Skin epidermis (tissue), 12 donors: ENCODE measurements around the gene GABBR2.
"Not testable (repeated sequence)": the region's sequence is repeated elsewhere in the genome, so short reads cannot be mapped to it uniquely, and the experiment has no call there.

Experiments
- H3K27ac ChIP-seq, 21 experiments: fragments of 200-600 bp; sonication (generic) in 11 of 21; one replicate each; pipeline ENCODE4 v1.5.0; 2020; ENCODE audit warnings: mild to moderate bottlenecking in 3 of 21, inconsistent platforms in 2 of 21, moderate library complexity in 2 of 21
- H3K4me3 ChIP-seq, 7 experiments: fragments of 200-600 bp; sonication (generic) in 2 of 7; one replicate each; pipeline ENCODE4 v1.5.0; 2020; ENCODE audit warnings: inconsistent platforms in 2 of 7, mild to moderate bottlenecking in 2 of 7, moderate library complexity in 1 of 7

GABBR2 gene

GRCh38 chr9:98503867-98504266 is 204.9 kb downstream of the GABBR2 start:
- Histone ChIP-seq H3K27ac (no peak overlapping the region), H3K4me3 (no peak overlapping the region)

- no peak overlapping the region for H3K27ac ChIP-seq
These were observed 205.8 kb downstream of the GABBR2 start for GRCh38 chr9:98502976-98503325.

DNA sequence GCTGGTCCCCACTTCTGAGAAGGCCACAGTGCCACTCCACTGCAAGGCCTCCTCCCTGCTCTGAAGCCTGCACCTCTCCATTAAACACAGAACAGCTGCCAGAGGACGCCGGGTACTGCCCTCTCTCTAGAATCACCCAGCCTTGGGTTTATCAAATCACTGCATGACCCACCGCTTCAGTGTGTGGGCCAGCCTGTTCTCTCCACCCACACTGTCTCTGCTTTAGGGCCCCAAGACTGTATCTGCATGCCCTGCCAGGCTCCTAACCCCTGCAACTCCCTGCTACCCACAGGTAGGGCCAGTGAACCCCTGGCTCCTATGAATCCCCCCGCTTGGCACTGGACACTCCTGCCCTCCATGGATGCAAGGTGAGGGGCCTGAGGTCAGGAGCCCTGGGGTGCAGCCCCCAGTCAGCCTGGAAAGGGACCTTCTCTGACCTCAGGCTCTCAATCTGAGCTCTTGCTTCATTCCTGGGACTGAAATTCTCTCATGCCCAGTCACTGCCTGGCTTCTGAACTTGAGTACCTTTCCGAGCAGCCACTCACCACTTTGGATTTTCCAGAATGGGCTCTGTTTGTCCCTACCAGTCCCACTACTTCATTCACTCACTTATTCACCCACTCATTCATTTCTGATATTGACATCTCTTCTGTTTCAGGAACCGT is 206.3 kb downstream of the GABBR2 start:
- Histone ChIP-seq H3K4me3 (no peak overlapping the region), H3K27ac (no peak overlapping the region)

More at GRCh38 chr9:98502976-98503325, 205.8 kb downstream of the GABBR2 start:
- no peak overlapping the region for H3K4me3 ChIP-seq

- no peak overlapping the region for H3K4me3 ChIP-seq
- H3K27ac ChIP-seq = no peak overlapping the region
These were observed 206.9 kb downstream of the GABBR2 start for GRCh38 chr9:98501819-98502218.

DNA sequence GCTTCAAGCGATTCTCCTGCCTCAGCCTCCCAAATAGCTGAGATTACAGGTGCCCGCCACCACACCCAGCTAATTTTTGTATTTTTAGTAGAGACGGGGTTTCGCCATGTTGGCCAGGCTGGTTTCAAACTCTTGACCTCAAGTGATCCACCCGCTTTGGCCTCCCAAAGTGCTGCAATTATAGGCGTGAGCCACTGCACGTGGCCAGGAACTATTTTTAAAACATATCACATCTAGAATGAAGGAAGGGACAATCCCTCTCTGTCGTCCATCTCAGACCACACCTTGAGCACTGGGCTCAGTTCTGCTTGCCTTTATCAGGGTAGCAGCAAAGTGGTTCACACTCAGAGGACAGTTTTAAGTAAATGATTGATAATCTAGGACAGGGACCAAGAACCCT is 207.5 kb downstream of the GABBR2 start:
- H3K4me3 ChIP-seq, H3K27ac ChIP-seq: not testable (repeated sequence)

GRCh38 chr9:98500337-98500919 is 208.3 kb downstream of the GABBR2 start:
- no peak overlapping the region for H3K4me3 ChIP-seq
- no peak overlapping the region for H3K27ac ChIP-seq

DNA sequence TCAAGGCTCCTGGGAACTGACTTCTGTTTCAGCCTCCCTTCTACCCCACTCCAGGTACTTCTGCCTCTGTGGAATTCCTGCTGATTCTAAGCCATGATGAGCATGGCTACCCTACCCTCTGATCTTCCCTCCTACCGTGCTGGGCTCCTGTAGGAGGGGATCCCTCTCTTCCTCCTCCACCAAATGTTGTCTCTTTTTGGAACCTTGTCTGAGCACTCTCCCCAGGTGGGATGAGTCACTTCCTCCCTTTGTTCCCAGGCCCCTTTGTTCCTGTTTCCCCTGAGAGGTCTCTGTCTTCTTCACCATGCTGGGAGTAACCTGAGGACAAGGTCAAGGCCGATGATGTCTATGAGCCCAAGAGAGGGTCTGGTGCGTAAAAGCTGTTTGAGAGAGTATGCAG is 213.2 kb downstream of the GABBR2 start:
- Histone ChIP-seq H3K27ac (no peak overlapping the region), H3K4me3 (no peak overlapping the region)

DNA sequence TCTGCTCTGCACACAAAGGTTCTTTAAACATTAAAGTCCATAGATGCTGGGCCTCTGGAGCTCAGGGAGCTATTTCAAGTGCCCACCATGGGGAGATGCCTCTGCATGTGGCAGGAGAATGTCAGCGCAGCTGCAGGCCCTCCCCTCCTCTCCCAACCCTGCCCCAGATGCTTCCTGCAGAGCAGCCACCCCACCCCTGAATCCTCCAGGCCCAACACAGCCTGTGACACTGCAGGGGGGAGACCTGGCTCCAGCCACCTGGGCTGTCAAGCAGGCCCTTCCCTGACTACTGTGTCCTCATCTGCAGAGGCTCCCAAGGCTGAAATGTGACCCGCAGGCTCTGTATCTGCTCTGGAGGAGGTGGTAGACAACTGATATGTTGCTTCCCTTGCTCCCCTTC is 213.9 kb downstream of the GABBR2 start:
- H3K27ac ChIP-seq = no peak overlapping the region

GRCh38 chr9:98491828-98492227 is 216.9 kb downstream of the GABBR2 start:
- no peak overlapping the region for H3K27ac ChIP-seq

More for the DNA sequence above, 213.9 kb downstream of the GABBR2 start:
- H3K4me3 ChIP-seq = no peak overlapping the region

DNA sequence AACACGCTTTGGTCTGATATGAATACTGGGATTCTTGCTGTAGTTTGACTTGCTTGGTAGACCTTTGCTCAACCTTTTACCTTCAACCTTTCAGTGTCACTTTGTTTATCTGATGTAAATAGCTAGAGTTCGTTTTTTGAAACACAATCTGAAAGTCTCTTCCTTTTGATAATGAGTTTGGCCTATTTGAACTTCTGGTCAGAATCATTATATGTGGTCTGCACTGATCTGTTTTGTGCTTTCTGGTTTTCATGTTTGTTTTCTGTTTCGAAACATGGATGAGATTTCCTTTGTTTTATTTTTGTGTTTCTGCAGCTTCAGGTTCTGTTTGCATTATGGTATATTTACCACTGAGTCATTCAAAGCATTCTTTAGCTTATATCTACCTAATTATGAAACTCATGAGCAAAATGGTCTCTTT is 217.5 kb downstream of the GABBR2 start:
- Histone ChIP-seq H3K4me3 (no peak overlapping the region), H3K27ac (no peak overlapping the region)

More at GRCh38 chr9:98491828-98492227, 216.9 kb downstream of the GABBR2 start:
- H3K4me3 ChIP-seq = no peak overlapping the region

- Histone ChIP-seq H3K4me3 (no peak overlapping the region), H3K27ac (no peak overlapping the region)
These were observed 220.0 kb downstream of the GABBR2 start for GRCh38 chr9:98488571-98489312.

DNA sequence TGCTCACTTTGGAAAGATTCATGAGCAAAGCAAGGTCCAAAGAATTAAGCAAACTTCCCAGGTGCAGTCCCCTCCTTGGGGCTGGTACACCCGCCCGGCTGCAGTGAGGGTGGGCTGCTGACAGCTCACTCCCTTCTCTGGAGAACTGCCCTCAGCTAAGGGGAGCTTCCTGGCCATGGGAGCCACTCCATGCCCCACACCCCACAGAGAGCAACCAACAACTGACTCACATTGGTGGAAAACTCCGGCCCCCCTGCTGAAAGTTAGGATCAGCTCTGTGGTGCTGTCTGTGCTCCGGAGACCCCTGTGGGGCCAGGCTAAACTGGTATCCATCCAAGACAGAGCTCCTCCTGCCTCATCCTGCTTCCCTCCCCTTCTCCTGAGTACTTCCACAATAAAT is 223.0 kb downstream of the GABBR2 start:
- Histone ChIP-seq H3K4me3 (no peak overlapping the region), H3K27ac (no peak overlapping the region)

DNA sequence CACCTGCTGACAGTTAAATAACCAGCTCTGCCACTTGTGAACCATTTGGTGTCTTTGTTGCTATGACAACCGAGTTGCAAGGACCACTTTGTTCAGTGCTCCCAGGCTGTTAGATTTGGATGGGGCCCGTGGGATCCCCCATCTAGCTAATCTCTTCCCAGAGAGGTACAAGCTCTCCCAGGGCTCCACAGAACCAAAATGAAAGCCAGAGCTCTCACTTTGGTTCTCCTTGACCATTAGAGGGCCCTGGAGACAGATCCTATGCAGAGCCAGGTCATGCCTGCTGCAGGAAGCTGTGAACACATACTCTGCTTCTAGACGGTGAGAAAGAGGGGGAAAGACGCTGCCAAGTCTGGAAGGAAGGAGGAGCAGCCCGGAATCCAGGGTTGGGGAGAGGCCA is 224.6 kb downstream of the GABBR2 start:
- H3K27ac ChIP-seq = no peak overlapping the region
- H3K4me3 ChIP-seq = no peak overlapping the region

DNA sequence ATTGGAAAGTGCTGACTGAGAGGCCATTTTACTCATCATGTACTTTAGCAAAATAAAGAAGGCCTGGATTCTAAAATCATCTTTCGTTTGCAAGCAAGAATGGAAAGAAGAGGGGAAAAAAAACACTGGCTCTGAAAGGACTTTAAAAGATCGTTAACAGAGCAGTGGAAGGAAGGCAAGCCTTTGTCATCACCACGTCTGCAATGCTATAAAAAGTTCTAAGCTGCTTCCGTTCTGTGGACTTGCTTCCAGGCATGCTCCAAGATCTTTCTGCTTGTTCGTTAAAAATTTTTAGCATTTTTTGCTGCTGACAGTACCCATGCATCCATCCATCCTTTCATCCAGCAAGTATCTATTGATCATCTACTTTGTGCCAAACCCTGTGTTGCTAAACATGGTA is 226.5 kb downstream of the GABBR2 start:
- Histone ChIP-seq H3K27ac (no peak overlapping the region), H3K4me3 (no peak overlapping the region)

- no peak overlapping the region for H3K27ac ChIP-seq
- H3K4me3 ChIP-seq = no peak overlapping the region
These were observed 227.1 kb downstream of the GABBR2 start for GRCh38 chr9:98481676-98482075.

- Histone ChIP-seq H3K27ac (no peak overlapping the region), H3K4me3 (no peak overlapping the region)
These were observed 228.5 kb downstream of the GABBR2 start for GRCh38 chr9:98479967-98480847.

DNA sequence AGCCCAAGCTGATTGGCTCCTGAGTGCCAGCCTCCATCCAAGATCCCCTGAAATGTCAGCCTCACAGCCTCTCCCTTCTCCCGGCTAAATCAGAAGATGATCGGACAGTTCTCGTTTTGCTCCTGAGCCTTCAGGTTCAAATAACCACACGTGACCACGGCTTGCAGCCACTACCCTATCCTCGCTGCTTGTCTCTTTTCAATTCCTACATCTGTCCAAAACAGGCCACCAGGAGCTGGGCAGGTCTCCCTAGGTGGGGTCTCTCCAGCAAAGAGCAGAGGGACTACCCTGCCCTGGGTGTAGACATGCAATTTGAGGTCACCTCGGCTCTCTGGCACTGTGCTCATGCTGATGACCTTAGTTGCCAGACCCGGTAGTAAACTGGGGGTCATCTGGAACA is 229.3 kb downstream of the GABBR2 start:
- no peak overlapping the region for H3K27ac ChIP-seq
- H3K4me3 ChIP-seq = no peak overlapping the region

- Histone ChIP-seq H3K4me3 (no peak overlapping the region), H3K27ac (no peak overlapping the region)
These were observed 230.9 kb downstream of the GABBR2 start for GRCh38 chr9:98477884-98478283.

- Histone ChIP-seq H3K4me3 (no peak overlapping the region), H3K27ac (no peak overlapping the region)
These were observed 236.5 kb downstream of the GABBR2 start for GRCh38 chr9:98472216-98472615.

- H3K4me3 ChIP-seq = no peak overlapping the region
- H3K27ac ChIP-seq = no peak overlapping the region
These were observed 237.6 kb downstream of the GABBR2 start for GRCh38 chr9:98471185-98471584.
